ENCODE data around the gene BPNT1. TPM values are rescaled to one million over a fixed set of nuclear protein-coding genes. Genes with fewer than 3 reads are reported as not detected.

The BPNT1 gene, protein sequence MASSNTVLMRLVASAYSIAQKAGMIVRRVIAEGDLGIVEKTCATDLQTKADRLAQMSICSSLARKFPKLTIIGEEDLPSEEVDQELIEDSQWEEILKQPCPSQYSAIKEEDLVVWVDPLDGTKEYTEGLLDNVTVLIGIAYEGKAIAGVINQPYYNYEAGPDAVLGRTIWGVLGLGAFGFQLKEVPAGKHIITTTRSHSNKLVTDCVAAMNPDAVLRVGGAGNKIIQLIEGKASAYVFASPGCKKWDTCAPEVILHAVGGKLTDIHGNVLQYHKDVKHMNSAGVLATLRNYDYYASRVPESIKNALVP
- total RNA-seq: 10 to 100 TPM; 14.4 to 20.3 TPM

DNA sequence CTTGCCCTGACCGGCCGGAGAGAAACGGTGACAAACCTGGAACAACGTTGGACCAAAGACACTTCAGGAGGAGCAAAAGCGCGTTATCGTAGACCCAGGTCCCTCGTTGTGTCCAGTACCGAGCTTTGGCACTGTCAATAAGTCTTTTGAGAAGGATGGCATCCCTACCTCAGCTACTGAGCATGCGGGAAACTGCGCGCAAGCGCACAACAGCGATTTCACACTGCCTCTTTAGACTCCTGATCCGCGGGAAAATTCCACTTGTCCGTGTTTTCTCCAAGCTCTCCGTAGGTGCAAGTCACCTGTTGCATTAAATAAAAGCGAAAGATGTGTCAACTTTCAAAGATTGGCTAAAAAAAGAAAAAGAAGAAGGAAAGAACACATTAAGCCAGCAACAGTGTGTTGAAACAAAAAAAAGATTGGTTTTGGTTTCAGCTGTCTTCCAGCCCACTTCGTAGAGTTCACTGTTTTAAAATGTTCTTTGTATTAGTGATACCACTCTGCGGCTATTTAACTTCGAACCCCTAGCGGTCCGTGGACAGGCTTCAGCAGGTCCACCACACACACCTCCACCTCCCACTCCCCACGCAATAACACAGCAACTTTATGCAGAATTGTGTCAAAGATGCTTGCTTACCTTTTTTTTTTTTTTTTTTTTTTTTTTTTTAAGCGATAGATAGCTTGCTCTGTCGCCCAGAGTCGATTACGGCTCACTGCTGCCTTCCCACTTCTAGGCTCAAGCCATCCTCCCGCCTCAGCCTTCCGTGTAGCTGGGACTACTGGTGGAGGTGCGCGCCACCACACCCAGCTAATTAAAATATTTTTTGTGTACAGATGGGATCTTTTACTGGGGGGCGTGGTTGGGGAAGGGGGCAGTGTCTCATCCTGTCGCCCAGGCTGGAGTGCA is at the start of gene BPNT1:
TSS of gene BPNT1 (minus strand) at position 139 of the 907 bp plus-strand sequence. CDS start 9,942 bp downstream, outside the sequence.
- peak; percentile 93 for DNase-seq (ENCODE audit: low spot score)
- Histone ChIP-seq H3K9me3 (no peaks in the 10 kb centered on the region), H3K27me3 (no peaks in the 10 kb centered on the region), H3K4me1 (peaks cover 0 to 11% of the 10 kb centered on the region in 2 donors), H3K4me3 (peak within 1 kb of the TSS; percentile 46 to 59), H3K27ac (peak within 1 kb of the TSS; percentile 34 to 58), H3K36me3 (no peaks in the 10 kb centered on the region)
- TF ChIP-seq, protein P1, sequence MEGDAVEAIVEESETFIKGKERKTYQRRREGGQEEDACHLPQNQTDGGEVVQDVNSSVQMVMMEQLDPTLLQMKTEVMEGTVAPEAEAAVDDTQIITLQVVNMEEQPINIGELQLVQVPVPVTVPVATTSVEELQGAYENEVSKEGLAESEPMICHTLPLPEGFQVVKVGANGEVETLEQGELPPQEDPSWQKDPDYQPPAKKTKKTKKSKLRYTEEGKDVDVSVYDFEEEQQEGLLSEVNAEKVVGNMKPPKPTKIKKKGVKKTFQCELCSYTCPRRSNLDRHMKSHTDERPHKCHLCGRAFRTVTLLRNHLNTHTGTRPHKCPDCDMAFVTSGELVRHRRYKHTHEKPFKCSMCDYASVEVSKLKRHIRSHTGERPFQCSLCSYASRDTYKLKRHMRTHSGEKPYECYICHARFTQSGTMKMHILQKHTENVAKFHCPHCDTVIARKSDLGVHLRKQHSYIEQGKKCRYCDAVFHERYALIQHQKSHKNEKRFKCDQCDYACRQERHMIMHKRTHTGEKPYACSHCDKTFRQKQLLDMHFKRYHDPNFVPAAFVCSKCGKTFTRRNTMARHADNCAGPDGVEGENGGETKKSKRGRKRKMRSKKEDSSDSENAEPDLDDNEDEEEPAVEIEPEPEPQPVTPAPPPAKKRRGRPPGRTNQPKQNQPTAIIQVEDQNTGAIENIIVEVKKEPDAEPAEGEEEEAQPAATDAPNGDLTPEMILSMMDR (IDR thresholded peaks at IDR 0.05): no peak

DNA sequence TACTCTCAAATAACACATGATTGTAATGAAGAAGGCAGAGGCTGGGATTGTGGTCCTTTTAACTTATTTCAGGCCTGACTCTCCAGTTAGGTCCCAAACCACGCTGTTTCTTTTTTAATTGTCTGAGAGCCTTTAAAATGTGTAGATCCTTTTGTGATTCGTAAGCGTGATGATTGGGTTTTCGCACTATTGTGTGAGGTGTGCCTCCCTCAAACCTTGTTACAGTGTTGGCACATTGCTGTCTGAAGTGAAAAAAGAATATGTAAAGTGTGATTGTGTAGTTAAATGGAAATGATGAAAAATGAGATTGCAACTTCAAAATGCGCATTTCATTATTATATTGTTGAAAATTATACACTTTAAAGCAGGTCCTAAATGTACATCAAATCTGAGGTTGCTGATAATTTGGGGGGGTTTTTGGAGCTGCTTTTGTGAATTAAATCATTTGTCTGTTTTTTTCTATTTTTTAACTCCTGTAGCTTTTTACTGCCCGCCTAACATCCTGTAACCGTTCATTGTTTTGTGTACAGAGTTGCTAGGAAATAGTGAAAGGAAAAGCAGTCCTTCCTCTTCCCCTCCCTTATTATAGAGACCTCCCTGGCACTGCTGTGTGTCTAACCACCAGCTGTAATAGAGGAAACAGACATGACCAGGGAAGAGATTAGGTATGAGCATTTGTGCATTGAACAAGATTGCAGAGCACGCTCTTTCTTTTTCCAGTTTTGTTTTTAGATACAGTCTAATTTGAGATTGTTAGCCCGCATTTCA is 47.6 kb upstream of the BPNT1 start:
- DNase-seq (ENCODE audit: low spot score): no peak
- Histone ChIP-seq H3K4me1 (no peaks in the 10 kb centered on the region), H3K27ac (peak overlapping the region; percentile 39 to 49), H3K9me3 (no peaks in the 10 kb centered on the region), H3K27me3 (no peaks in the 10 kb centered on the region), H3K4me3 (peak overlapping the region in 1 of 2 donors; percentile 29), H3K36me3 (peaks cover 45% of the 10 kb centered on the region)
- TF ChIP-seq, protein P1 (IDR thresholded peaks at IDR 0.05): no peak

DNA sequence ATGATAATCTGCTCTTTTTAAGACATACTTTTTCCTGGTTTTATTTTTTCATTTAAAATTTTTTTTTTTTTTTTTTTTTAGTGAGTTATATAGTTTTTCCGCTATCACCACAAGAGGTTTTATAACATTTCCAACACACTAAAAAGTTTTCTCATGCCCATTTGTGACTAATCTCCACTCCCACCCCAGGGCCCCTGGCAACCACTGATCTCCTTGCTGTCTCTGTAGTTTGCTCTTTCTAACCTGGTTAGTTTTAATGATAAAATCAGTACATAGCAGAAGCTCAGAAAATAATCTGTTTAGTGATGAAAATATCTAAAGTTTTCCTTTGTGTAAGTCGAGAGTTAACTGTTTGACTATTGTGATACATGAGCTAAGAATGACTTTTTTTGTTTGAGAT is 46.2 kb upstream of the BPNT1 start:
- H3K36me3 ChIP-seq: peaks cover 33% of the 10 kb centered on the region
- TF ChIP-seq, protein P1 (IDR thresholded peaks at IDR 0.05): no peak
- H3K9me3 ChIP-seq: no peaks in the 10 kb centered on the region
- no peaks in the 10 kb centered on the region for H3K4me1 ChIP-seq
- no peak overlapping the region for H3K4me3 ChIP-seq
- DNase-seq (ENCODE audit: low spot score): no peak
- H3K27me3 ChIP-seq: no peaks in the 10 kb centered on the region
- H3K27ac ChIP-seq: no peak overlapping the region

DNA sequence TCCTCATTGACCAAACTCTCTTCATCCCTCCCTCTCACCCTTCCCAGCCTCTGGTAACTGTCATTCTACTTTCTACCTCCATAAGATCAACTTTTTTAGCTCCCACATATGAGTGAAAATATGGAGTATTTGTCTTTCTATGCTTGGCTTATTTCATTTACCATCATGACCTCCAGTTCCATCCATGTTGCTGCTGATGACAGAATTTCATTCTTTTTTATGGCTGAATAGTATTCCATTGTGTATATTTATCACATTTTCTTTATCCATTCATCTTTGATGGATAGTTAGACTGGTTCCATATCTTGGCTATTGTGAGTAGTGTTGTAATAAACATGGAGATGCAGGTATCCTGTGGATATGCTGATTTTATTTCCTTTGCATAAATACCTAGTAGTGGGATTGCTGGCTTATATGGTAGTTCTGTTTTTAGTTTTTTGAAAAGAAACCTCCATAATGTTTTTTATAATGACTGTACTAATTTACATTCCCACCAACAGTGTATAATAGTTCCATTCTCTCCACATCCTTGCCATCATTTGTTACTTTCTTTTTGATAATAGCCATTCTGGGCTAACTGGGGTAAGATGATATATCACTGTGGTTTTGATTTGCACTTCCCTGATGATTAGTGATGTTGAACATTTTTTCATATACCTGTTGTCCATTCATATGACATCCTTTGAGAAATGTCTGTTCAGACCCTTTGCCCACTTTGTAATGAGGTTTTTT is 40.1 kb upstream of the BPNT1 start:
- Histone ChIP-seq H3K4me3 (no peak overlapping the region), H3K9me3 (no peaks in the 10 kb centered on the region), H3K4me1 (peaks cover 0 to under 1% of the 10 kb centered on the region in 2 donors), H3K36me3 (peaks cover 49% of the 10 kb centered on the region), H3K27me3 (no peaks in the 10 kb centered on the region), H3K27ac (no peak overlapping the region)
- TF ChIP-seq, protein P1 (IDR thresholded peaks at IDR 0.05): no peak
- DNase-seq (ENCODE audit: low spot score): no peak

DNA sequence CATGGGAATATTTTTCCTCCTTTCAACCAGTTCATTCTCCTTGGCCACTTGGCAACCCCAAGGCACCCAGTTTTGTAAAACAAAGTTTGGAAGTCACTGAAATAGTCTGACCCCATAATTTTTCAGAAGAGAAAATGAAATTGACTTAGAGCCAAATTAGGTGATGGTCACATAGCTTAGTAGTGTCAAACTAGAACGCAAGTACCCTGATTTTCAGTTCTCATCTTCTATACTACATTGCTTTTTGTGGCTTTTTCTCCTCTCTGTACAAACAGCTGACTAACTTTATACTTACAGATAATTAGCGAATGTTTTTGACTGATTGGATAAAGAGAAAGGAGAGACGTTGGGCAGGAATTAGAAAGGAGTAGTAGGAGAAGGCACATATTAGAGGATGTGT is 37.5 kb upstream of the BPNT1 start:
- no peaks in the 10 kb centered on the region for H3K9me3 ChIP-seq
- H3K4me1 ChIP-seq: peaks cover 0 to 4% of the 10 kb centered on the region in 2 donors
- H3K27ac ChIP-seq: no peak overlapping the region
- TF ChIP-seq, protein P1 (IDR thresholded peaks at IDR 0.05): no peak
- H3K36me3 ChIP-seq: peaks cover 31% of the 10 kb centered on the region
- no peak for DNase-seq (ENCODE audit: low spot score)
- no peak overlapping the region for H3K4me3 ChIP-seq
- no peaks in the 10 kb centered on the region for H3K27me3 ChIP-seq

Data from right atrium auricular region (tissue), 2 donors.